Epithelial cell of proximal tubule (primary cell): ENCODE measurements around the gene SUSD5. TPM values are rescaled to one million over a fixed set of nuclear protein-coding genes. Genes with fewer than 3 reads are reported as not detected.
A peak's percentile ranks its signal among the peaks of the same experiment; 100 is the strongest.

Source experiments
- DNase-seq: peaks from one replicate; pipeline ENCODE4 v3.0.0-alpha.2; 2011; ENCODE audit warnings: low read depth
- H3K4me3 ChIP-seq: 2 replicates; pipeline ENCODE4 v1.5.1; 2011; ENCODE audit warnings: low read depth, mild to moderate bottlenecking, low read length
- total RNA-seq: library from RNA; depleted of rRNA; stranded (reverse); fragments of >200 nt; gene quantifications from 2 replicates; pipeline ENCODE4 v1.2.3, GENCODE V29; 2015
- TF ChIP-seq, protein P1 (sequence below): conservative IDR thresholded peaks from 2 replicates; pipeline ENCODE4 v1.5.1; 2012; ENCODE audit warnings: low read depth, mild to moderate bottlenecking, low read length

The SUSD5 gene
- total RNA-seq, 1 donor from 2014 or later, result 0.92 TPM

DNA sequence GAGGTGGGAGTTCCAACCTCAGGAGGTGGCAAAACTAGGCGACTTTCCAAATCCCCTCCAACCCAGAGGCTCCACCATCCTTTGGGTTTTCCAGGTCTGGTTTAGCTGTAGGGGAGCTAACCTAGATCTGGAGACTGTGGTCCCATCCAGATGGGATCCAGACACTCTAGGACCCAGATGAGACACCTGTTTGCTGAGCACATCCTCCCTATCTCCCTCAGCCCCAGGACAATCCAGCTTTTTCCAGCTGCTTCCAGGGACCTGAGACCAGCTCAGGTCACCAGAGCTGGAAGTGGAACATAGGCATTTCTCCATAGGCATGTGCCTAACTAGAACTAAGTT lies 86.6 kb downstream of the SUSD5 start:
- TF ChIP-seq, protein P1, sequence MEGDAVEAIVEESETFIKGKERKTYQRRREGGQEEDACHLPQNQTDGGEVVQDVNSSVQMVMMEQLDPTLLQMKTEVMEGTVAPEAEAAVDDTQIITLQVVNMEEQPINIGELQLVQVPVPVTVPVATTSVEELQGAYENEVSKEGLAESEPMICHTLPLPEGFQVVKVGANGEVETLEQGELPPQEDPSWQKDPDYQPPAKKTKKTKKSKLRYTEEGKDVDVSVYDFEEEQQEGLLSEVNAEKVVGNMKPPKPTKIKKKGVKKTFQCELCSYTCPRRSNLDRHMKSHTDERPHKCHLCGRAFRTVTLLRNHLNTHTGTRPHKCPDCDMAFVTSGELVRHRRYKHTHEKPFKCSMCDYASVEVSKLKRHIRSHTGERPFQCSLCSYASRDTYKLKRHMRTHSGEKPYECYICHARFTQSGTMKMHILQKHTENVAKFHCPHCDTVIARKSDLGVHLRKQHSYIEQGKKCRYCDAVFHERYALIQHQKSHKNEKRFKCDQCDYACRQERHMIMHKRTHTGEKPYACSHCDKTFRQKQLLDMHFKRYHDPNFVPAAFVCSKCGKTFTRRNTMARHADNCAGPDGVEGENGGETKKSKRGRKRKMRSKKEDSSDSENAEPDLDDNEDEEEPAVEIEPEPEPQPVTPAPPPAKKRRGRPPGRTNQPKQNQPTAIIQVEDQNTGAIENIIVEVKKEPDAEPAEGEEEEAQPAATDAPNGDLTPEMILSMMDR, result no peak
- H3K4me3 ChIP-seq, result no peak overlapping the region
- DNase-seq, result no peak

DNA sequence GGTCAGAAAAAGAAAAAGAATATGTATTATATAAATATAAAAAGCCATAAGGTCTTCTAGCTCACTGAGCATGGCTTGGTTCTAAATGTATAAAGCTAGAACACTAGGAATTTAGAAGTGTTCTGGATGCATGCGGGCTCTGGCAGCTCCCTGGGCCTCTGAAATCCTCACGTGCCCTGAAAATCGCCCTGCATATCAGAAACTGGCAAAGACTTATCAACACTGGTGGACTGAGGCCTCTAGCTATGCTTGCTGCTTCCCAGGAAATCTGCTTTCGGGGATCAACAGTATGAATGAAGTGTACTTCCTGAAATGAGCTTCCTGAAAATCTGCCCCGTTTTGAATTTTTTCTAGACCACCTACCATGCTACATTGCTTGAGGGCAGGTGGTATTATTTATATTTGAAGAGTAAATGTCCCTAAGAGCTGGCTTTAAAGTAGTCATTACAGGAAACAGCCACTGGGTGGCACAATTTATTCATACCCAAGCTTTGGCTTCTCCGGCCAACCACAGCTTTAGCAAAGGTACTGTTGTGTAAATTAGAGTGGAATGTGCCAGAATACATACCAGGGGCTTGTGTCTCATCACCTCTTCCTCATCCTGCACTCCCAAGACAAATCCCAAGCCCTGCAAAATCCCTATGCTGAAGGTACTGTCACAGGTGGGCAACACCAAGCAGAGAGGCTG lies 87.1 kb downstream of the SUSD5 start:
- H3K4me3 ChIP-seq, result no peak overlapping the region
- TF ChIP-seq, protein P1, result peak; percentile 74
- DNase-seq, result peak; percentile 25

DNA sequence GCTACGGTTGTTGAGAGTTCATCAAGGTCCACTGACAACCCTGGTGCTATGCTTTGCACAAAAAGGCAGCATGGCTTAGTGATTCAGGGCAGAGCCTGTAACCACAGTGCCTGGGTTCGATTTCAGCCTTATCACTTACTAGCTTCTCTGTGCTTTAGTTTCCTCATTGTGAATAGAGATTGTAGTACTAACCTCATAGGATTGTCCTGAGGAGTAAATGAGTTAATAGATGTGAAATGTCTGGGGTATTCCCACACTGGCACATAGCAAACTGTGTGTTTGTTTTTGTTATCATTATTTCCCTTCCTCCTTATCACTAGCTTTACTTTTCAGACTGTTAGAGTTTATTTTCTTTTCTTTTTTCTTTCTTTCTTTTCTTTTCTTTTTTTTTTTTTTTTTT lies 88.5 kb downstream of the SUSD5 start:
- TF ChIP-seq, protein P1, result no peak
- no peak overlapping the region for H3K4me3 ChIP-seq
- no peak for DNase-seq

DNA sequence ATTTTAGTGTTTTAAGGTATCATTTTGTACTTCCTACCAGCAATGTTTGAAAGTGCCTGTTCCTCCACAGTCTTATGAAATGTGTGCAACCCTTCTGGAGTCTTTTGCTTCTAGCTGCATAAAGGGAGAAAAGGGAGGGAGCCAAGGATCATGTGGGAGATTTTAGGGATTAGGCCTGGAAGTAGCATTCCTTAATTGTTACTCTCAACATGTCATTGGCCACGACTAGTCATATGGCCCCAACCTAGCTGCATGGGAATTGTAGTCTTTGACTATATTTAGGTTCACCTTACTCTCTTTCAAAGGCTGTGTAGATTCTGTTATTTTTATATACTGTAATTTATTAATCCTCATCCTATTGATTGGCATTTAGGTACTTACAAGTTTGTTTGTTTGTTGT lies 89.9 kb downstream of the SUSD5 start:
- TF ChIP-seq, protein P1, result no peak
- no peak overlapping the region for H3K4me3 ChIP-seq
- DNase-seq, result no peak

DNA sequence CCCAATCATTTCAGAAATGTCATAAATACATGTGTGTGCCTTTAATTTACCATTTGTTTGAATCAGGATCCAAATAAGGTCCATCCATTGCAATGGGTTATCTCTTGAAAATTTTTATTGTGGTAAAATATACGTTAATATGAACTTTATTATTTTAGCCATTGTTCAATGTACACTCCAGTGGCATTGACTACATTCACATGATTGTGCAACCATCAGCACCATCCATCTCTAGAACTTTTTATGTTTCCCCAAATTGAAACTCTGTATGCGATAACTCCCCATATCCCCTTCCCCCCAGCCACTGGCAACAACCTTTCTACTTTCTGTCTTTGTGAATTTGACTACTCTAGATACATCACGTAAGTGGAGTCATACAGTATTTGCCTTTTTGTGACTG lies 92.8 kb downstream of the SUSD5 start:
- DNase-seq, result no peak
- no peak overlapping the region for H3K4me3 ChIP-seq
- TF ChIP-seq, protein P1, result no peak

DNA sequence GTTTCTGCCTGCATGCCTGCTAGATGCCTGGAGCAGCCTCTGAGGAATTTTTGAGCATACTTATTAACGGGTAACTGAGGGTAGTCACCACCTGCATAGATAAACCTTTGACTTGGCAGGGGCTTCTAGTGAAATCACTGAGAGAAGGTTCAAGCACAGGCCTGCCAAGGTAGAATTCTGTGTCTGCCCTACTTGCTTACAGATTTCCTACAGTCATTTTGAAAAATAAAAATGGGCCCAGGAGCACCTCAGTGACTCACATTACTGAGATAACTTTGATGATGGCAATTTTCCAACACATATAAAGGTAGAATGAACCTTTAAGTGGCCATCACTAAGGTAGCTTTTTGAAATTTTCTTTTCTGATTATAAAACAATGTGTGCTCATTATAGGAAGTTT lies 94.0 kb downstream of the SUSD5 start:
- no peak for DNase-seq
- TF ChIP-seq, protein P1, result no peak
- no peak overlapping the region for H3K4me3 ChIP-seq

DNA sequence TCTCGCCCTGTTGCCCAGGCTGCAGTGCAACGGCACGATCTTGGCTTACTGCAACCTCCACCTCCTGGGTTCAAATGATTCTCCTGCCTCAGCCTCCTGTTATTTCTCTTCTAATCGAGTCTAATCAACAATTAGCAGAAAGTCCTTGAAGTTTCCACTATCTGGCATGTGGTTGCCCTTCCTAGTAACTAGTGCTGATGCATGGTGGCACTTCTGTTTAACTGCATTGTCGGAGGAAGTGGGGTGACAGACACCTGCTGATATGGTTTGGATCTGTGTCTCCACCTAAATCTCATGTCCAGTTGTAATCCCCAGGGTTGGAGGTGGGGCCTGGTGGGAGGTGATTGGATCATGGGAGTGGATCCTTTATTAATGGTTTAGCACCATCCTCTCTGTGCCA lies 95.6 kb downstream of the SUSD5 start:
- H3K4me3 ChIP-seq, result no peak overlapping the region
- TF ChIP-seq, protein P1, result no peak
- no peak for DNase-seq
